Ovary (tissue), 9 donors: Measurements from ENCODE around the gene CALML5. TPM values are rescaled to one million over a fixed set of nuclear protein-coding genes. Genes with fewer than 3 reads are reported as not detected.
A peak's percentile ranks its signal among the peaks of the same experiment; 100 is the strongest.

Experiments
- DNase-seq, 5 donors: peaks; one replicate each; pipeline ENCODE4 v3.0.0-alpha.2; 2019 to 2020
- H3K27ac ChIP-seq, 2 donors: fragments of 200-600 bp; one replicate each; pipeline versions ENCODE4 v1.5.1 to v1.8.0; 2019 to 2022
- H3K27me3 ChIP-seq: fragments of 200-600 bp; one replicate; pipeline ENCODE4 v1.8.0; 2022
- H3K36me3 ChIP-seq: fragments of 200-600 bp; sonication (generic); one replicate; pipeline ENCODE4 v1.5.1; 2019
- H3K4me1 ChIP-seq: one replicate; pipeline ENCODE4 v1.8.1; 2013; ENCODE audit warnings: mild to moderate bottlenecking, moderate library complexity; ENCODE audit not compliant: insufficient read depth
- H3K4me3 ChIP-seq: fragments of 200-600 bp; sonication (generic); one replicate; pipeline ENCODE4 v1.5.1; 2017
- H3K9me3 ChIP-seq, 2 donors: fragments of 200-600 bp in 1 of 2; sonication (generic) in 1 of 2; one replicate each; pipeline versions ENCODE4 v1.5.1 to v1.8.1; 2013 to 2019; ENCODE audit warnings: mild to moderate bottlenecking in 1 of 2, moderate library complexity in 1 of 2
- EP300 ChIP-seq: sonication (generic); formaldehyde crosslinking; IDR thresholded peaks from one replicate; pipeline ENCODE4 v1.6.1; 2017; ENCODE audit warnings: antibody characterized with exemption
- POLR2A ChIP-seq: fragments of 450-650 bp; IDR thresholded peaks from one replicate; pipeline ENCODE4 v1.6.1; 2017; ENCODE audit warnings: antibody characterized with exemption, mild to moderate bottlenecking, moderate library complexity
- WGBS, 3 donors: extraction: QIAGEN DNeasy Blood & Tissue Kit in 1 of 3; methylation state at CpG; one replicate each; pipeline versions ENCODE4 v1.1.5 to v1.1.7; 2013 to 2017; 5-methylcytosine and 5-hydroxymethylcytosine counted together
- intact Hi-C, 4 donors: fragments of 100-400 bp; cut with DNase I; formaldehyde crosslinking; loops; one replicate each; pipeline versions ENCODE4 v1.11.0 to v1.15.1; 2022 to 2023
- polyA plus RNA-seq, 2 donors: library from polyadenylated mRNA; stranded (reverse); fragments of 200-250 nt in 1 of 2; fragments of 350-450 nt in 1 of 2; fragmentation: Illumina TruSeq in 1 of 2; extraction: RNeasy Lipid Tissue Mini Kit (QIAGEN cat#74804) in 1 of 2; gene quantifications; one replicate each; pipeline ENCODE4 v1.2.3, GENCODE V29; 2013 to 2014
- total RNA-seq, 7 donors: library from RNA; depleted of rRNA in 2 of 7; stranded (reverse); fragments of >200 nt in 2 of 7; fragmentation: NEBNext Ultra II Directional in 3 of 7; extraction: Animal tissue kit (Norgen Biotek cat#: 25700) in 3 of 7; gene quantifications; one replicate each; pipeline versions ENCODE4 v1.1.0 to v1.2.4, GENCODE V29; 2016 to 2023
- TF ChIP-seq, protein P1 (sequence below), 3 donors: fragments of 450-650 bp in 2 of 3; fragments of 200-600 bp in 1 of 3; IDR thresholded peaks; one replicate each; pipeline versions ENCODE4 v1.5.1 to v1.8.0; 2016 to 2022; ENCODE audit warnings: antibody characterized with exemption in 3 of 3, mild to moderate bottlenecking in 1 of 3
- donor health status: DM: no; HTN: no; CAD: no; lungs with moderate emphysema.
- donor health status: DM: no; HTN: no; CAD: no.
- donor health status: Bipolar disorder and iron deficiency.
- donor health status: DM: yes; HTN: yes; CAD: no.
- donor health status: DM: no; HTN: no; CAD: no.
- donor health status: DM: yes; HTN: yes; CAD: no.

Gene CALML5
- total and polyA plus RNA-seq, 9 donors = 1.7 TPM; not detected in 8

DNA sequence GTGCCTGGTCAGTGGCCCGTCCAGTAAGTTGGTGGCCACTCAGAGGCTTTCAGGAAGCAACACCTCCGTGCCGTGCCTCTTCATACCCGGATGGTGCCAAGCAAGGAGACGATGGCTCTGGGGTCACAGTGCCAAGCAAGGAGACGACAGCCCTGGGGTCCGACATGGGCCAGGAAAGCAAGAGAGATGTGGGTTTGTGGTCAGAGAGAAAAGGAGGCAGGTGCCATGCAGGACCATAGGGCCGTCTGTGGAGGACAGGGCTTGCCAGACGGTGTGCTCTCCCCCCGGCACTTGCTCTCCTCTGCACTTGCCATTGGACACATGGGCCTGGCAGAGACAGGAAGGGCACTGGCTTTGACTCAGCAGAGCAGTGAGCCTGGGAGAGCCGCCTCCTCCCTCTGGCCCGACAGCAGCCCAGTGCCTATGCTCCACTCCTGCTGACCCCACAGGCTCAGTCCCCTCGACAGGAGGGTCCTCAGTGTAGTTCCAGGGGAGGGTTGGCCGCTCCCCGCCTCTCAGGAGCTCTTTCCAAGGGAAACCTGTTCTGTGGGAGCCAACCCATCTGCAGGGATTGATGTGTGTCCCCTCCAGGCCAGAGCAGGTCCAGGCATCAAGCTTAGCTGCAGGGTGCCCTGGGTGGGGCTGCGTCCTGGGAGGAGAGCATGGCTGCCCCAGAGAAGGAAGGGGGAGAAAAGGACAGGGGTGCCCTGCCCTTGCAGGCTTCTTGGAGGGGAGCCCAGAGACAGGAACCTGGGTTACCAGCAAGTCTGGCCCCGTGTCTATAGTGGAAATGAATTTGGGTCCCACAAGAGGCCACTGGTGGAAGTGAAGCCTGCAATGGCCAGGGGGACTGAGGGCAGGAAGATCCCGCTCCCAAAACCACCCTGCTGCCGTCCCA is 7.6 kb upstream of the CALML5 start:
- Histone ChIP-seq H3K27ac (no peak overlapping the region), H3K9me3 (no peaks in the 10 kb centered on the region), H3K36me3 (no peaks in the 10 kb centered on the region), H3K4me1 (no peaks in the 10 kb centered on the region), H3K4me3 (no peak overlapping the region), H3K27me3 (no peaks in the 10 kb centered on the region)
- intact Hi-C loops = no loop called here
- 91 to 97% (median 93%) methylated on average over 19 of the region's 19 CpGs for WGBS, 3 donors
- TF ChIP-seq, protein P1, sequence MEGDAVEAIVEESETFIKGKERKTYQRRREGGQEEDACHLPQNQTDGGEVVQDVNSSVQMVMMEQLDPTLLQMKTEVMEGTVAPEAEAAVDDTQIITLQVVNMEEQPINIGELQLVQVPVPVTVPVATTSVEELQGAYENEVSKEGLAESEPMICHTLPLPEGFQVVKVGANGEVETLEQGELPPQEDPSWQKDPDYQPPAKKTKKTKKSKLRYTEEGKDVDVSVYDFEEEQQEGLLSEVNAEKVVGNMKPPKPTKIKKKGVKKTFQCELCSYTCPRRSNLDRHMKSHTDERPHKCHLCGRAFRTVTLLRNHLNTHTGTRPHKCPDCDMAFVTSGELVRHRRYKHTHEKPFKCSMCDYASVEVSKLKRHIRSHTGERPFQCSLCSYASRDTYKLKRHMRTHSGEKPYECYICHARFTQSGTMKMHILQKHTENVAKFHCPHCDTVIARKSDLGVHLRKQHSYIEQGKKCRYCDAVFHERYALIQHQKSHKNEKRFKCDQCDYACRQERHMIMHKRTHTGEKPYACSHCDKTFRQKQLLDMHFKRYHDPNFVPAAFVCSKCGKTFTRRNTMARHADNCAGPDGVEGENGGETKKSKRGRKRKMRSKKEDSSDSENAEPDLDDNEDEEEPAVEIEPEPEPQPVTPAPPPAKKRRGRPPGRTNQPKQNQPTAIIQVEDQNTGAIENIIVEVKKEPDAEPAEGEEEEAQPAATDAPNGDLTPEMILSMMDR (IDR thresholded peaks at IDR 0.05) = no peak
- TF ChIP-seq POLR2A (no peak), EP300 (no peak)
- DNase-seq = peak in 1 of 5 donors; percentile 10

DNA sequence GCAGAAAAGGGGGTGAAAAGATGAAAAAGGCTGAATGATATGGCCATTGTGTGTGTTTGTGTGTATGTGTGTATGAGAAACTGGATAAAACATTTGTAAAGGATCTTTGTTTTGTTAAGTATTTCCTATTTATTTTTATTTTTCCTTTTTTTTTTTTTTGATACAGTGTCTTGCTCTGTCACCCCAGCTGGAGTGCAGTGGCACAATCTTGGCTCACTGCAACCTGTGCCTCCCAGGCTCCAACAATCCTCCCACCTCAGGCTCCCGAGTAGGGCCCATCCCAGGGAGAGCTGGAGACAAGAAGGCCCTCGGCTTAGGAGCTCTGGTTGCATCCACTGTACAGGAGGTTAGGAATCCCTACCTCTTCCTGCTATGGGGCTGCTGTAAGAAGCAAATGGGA is 6.9 kb upstream of the CALML5 start:
- intact Hi-C loops = no loop called here
- TF ChIP-seq EP300 = no peak
- TF ChIP-seq, protein P1 (IDR thresholded peaks at IDR 0.05) = no peak
- Histone ChIP-seq H3K36me3 (no peaks in the 10 kb centered on the region), H3K27ac (no peak overlapping the region), H3K27me3 (no peaks in the 10 kb centered on the region), H3K4me3 (no peak overlapping the region), H3K4me1 (no peaks in the 10 kb centered on the region), H3K9me3 (no peaks in the 10 kb centered on the region)
- no peak for DNase-seq
- 37 to 76% (median 59%) methylated on average over 2 of the region's 2 CpGs for WGBS, 3 donors

DNA sequence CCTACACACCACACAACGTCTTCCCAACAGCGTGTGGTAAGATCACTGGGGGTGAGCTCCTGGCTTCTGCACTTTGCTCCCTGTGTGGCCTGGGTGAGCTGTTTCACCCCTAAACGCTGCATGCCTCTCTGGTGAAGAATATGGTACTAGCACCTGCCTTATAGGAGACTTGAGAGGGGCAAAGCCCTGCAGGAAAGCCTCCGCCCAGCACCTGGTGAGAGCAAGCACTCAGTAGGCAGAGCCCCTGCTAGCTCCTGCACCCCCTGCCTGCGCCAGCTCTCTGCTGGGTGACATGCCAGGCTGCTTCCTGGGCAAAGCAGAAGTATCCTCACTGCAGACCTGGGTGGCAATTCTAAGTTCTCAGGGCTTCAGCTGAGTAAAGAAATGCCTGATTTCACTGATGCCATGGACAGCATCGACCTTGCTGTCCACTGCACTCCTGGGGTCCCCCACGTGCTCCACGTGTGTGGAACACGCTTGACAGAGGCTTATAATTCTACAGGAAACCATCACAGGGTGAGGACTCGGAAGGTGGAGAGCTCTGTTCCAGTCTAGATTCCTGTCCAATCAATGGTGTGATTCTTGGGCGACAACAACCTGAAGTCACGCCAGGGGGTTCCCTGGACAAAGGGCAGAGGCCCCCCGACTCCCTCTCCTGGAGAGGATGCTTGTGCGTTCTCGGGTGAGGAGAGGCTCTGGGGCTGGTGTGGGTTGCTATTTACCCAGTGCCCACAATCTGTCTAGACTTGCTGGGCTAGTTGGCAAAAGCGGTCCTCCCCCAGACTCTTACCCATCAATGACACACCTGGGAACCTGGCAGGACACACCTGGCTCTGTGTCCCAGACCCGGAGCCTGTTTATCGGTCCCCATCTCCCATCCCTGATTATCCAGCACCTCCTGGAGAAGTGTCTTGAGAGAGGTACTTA is 5.0 kb upstream of the CALML5 start:
- no peak for TF ChIP-seq EP300
- no peak for TF ChIP-seq POLR2A
- TF ChIP-seq, protein P1 (IDR thresholded peaks at IDR 0.05) = no peak

DNA sequence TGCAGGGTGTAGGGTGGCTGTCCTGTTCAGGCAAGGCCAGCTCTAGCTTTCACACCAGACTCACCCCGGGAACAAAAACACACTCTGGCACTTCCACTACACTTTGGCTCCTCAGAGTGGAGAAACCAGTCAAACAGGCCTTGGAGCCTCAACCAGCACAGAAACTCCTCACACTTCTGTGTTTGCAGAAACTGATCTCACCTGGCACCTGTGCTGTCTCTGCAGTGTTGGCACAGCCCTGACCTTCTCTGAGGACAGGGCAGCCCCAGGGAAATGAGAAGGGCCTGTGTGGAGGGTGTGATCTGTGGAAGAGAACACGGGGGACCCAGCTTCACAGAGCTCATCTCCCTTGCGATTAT is 4.1 kb upstream of the CALML5 start:
- intact Hi-C loops = no loop called here
- H3K27ac ChIP-seq = no peak overlapping the region
- no peaks in the 10 kb centered on the region for H3K27me3 ChIP-seq
- TF ChIP-seq POLR2A (no peak), EP300 (no peak)
- TF ChIP-seq, protein P1 (IDR thresholded peaks at IDR 0.05) = no peak
- H3K4me1 ChIP-seq = no peaks in the 10 kb centered on the region
- no peak overlapping the region for H3K4me3 ChIP-seq
- no peak for DNase-seq
- no peaks in the 10 kb centered on the region for H3K36me3 ChIP-seq
- H3K9me3 ChIP-seq = no peaks in the 10 kb centered on the region
- 77 to 87% (median 79%) methylated on average over 3 of the region's 3 CpGs for WGBS, 3 donors

More for the DNA sequence above, 5.0 kb upstream of the CALML5 start:
- no peaks in the 10 kb centered on the region for H3K9me3 ChIP-seq
- no peak overlapping the region for H3K27ac ChIP-seq
- intact Hi-C loops = no loop called here
- H3K27me3 ChIP-seq = no peaks in the 10 kb centered on the region
- DNase-seq = peak in 1 of 5 donors; percentile 7
- H3K4me1 ChIP-seq = no peaks in the 10 kb centered on the region
- no peak overlapping the region for H3K4me3 ChIP-seq
- 77 to 86% (median 84%) methylated on average over 18 of the region's 18 CpGs for WGBS, 3 donors
- H3K36me3 ChIP-seq = no peaks in the 10 kb centered on the region
